ENCODE measurements around the gene IQCF5.

IQCF5 gene

DNA sequence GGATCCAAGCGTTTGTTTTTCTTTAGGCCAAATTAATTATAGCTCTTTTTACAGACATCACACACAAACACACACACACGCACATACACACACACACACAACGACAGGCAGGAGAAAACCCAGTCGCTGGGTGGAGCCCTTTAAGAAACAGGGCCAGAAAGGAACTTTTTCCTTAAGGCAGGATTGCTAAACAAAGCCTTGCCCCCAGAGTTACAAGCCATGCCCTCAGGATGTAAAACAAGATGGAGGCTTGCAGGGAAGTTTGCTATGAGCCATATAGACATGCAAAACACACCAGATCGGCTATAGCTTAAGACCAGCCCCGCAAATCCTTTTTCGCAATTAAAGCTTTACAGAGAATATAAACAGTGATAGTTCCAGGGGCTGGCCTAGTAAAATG lies 30.3 kb downstream of the IQCF5 start:
- Histone ChIP-seq H3K27ac (replicated peaks) (no peak overlapping the region), H3K4me3 (replicated peaks; ENCODE audit: insufficient read depth, low read length) (no peak overlapping the region), H3K27me3 (ENCODE audit: insufficient read depth, poor library complexity, severe bottlenecking) (peaks cover 14% of the 10 kb centered on the region)
- TF ChIP-seq SPI1 (IDR thresholded peaks at IDR 0.05; ENCODE audit: borderline replicate concordance, low read depth): no peak
- TF ChIP-seq, protein P1, sequence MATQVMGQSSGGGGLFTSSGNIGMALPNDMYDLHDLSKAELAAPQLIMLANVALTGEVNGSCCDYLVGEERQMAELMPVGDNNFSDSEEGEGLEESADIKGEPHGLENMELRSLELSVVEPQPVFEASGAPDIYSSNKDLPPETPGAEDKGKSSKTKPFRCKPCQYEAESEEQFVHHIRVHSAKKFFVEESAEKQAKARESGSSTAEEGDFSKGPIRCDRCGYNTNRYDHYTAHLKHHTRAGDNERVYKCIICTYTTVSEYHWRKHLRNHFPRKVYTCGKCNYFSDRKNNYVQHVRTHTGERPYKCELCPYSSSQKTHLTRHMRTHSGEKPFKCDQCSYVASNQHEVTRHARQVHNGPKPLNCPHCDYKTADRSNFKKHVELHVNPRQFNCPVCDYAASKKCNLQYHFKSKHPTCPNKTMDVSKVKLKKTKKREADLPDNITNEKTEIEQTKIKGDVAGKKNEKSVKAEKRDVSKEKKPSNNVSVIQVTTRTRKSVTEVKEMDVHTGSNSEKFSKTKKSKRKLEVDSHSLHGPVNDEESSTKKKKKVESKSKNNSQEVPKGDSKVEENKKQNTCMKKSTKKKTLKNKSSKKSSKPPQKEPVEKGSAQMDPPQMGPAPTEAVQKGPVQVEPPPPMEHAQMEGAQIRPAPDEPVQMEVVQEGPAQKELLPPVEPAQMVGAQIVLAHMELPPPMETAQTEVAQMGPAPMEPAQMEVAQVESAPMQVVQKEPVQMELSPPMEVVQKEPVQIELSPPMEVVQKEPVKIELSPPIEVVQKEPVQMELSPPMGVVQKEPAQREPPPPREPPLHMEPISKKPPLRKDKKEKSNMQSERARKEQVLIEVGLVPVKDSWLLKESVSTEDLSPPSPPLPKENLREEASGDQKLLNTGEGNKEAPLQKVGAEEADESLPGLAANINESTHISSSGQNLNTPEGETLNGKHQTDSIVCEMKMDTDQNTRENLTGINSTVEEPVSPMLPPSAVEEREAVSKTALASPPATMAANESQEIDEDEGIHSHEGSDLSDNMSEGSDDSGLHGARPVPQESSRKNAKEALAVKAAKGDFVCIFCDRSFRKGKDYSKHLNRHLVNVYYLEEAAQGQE (IDR thresholded peaks at IDR 0.05; ENCODE audit: insufficient replicate concordance, low read depth): no peak
- TF ChIP-seq, protein P2, sequence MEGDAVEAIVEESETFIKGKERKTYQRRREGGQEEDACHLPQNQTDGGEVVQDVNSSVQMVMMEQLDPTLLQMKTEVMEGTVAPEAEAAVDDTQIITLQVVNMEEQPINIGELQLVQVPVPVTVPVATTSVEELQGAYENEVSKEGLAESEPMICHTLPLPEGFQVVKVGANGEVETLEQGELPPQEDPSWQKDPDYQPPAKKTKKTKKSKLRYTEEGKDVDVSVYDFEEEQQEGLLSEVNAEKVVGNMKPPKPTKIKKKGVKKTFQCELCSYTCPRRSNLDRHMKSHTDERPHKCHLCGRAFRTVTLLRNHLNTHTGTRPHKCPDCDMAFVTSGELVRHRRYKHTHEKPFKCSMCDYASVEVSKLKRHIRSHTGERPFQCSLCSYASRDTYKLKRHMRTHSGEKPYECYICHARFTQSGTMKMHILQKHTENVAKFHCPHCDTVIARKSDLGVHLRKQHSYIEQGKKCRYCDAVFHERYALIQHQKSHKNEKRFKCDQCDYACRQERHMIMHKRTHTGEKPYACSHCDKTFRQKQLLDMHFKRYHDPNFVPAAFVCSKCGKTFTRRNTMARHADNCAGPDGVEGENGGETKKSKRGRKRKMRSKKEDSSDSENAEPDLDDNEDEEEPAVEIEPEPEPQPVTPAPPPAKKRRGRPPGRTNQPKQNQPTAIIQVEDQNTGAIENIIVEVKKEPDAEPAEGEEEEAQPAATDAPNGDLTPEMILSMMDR (IDR thresholded peaks at IDR 0.05; ENCODE audit: insufficient read depth, low read length): no peak
- TF ChIP-seq GABPA (IDR thresholded peaks at IDR 0.05; ENCODE audit: low read depth): no peak
- no peak for TF ChIP-seq POLR2AphosphoS5 (IDR thresholded peaks at IDR 0.05; ENCODE audit: low read depth)
- DNase-seq (ENCODE audit: low read depth in 1 of 2, low spot score in 1 of 2): no peak

DNA sequence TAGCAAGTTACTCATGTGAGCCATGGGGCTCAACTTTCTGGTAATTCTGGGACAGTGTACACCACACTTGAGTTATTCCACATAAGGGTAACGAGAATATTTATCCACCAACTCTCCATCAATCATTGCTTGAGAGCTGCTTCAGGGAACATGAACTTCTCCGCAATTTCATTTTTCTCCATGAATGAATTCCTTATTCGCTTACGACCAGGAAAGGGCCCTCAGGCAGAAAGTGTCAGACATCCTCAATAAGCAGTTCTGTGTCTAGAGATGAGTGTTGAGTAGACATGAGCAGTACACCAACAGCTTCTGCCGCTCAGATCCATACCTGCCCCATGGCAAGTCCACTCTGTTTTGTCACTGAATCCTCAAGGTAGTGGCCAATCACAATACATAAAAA lies 38.8 kb downstream of the IQCF5 start:
- no peak for DNase-seq (ENCODE audit: low read depth in 1 of 2, low spot score in 1 of 2)
- peaks cover 5% of the 10 kb centered on the region for H3K27me3 ChIP-seq (ENCODE audit: insufficient read depth, poor library complexity, severe bottlenecking)
- TF ChIP-seq SPI1 (IDR thresholded peaks at IDR 0.05; ENCODE audit: borderline replicate concordance, low read depth) (no peak), POLR2AphosphoS5 (IDR thresholded peaks at IDR 0.05; ENCODE audit: low read depth) (no peak), GABPA (IDR thresholded peaks at IDR 0.05; ENCODE audit: low read depth) (no peak)
- TF ChIP-seq, protein P1 (IDR thresholded peaks at IDR 0.05; ENCODE audit: insufficient replicate concordance, low read depth): no peak
- TF ChIP-seq, protein P2 (IDR thresholded peaks at IDR 0.05; ENCODE audit: insufficient read depth, low read length): no peak
- no peak overlapping the region for H3K27ac ChIP-seq (replicated peaks)
- no peak overlapping the region for H3K4me3 ChIP-seq (replicated peaks; ENCODE audit: insufficient read depth, low read length)

DNA sequence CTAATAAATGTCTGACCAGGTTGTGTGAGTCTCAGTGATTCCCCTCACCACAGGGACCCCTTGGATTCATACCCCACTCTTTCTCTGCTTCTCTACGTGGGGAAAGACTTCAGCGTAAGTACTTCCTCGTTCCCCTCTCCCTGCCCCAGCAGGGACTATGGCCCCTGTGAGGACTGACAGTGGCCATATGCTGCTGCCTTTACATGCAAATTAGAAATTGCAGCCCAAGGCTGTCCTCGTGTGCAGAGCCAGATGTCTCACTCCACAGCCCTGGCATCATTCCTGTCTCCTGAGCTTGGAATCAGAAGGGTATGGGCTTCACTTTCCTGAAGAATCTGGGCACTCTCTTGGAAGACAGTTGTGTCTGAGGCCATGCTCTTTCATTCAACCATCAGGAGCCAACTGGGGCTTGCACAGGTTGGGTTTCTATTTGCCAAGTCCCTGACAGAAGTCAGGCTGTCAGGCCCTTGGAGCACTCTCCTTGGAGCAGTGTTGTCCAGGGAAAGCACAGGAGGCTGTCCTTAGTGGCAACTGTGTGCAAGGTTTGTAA lies 44.5 kb downstream of the IQCF5 start:
- H3K4me3 ChIP-seq (replicated peaks; ENCODE audit: insufficient read depth, low read length): no peak overlapping the region
- no peak overlapping the region for H3K27ac ChIP-seq (replicated peaks)
- H3K27me3 ChIP-seq (ENCODE audit: insufficient read depth, poor library complexity, severe bottlenecking): peaks cover 4% of the 10 kb centered on the region
- no peak for DNase-seq (ENCODE audit: low read depth in 1 of 2, low spot score in 1 of 2)
- TF ChIP-seq POLR2AphosphoS5 (IDR thresholded peaks at IDR 0.05; ENCODE audit: low read depth) (no peak), GABPA (IDR thresholded peaks at IDR 0.05; ENCODE audit: low read depth) (no peak), SPI1 (IDR thresholded peaks at IDR 0.05; ENCODE audit: borderline replicate concordance, low read depth) (no peak)
- TF ChIP-seq, protein P2 (IDR thresholded peaks at IDR 0.05; ENCODE audit: insufficient read depth, low read length): no peak
- TF ChIP-seq, protein P1 (IDR thresholded peaks at IDR 0.05; ENCODE audit: insufficient replicate concordance, low read depth): no peak

Measured in HL-60 (cell line).